GM19351 (cell line): Measurements from ENCODE around the gene CEPT1.

Experiments used
- ATAC-seq: cut with Tn5 transposase; IDR thresholded peaks from one replicate; pipeline ENCODE4 v1.9.1; 2021; ENCODE audit warnings: mild to moderate bottlenecking, moderate library complexity; ENCODE audit not compliant: unreplicated experiment

Gene CEPT1

GRCh38 chr1:111145963-111146768, 6.1 kb downstream of the CEPT1 start:
- no peak for ATAC-seq

- no peak for ATAC-seq
These were observed 7.9 kb downstream of the CEPT1 start for GRCh38 chr1:111147948-111148347.

GRCh38 chr1:111148376-111148881, 8.4 kb downstream of the CEPT1 start:
- ATAC-seq: no peak

GRCh38 chr1:111151838-111152237, 11.8 kb downstream of the CEPT1 start:
- no peak for ATAC-seq

GRCh38 chr1:111154021-111154999, 14.3 kb downstream of the CEPT1 start:
- ATAC-seq: no peak

- ATAC-seq: no peak
These were observed 17.4 kb downstream of the CEPT1 start for GRCh38 chr1:111157431-111157830.

GRCh38 chr1:111161843-111162487, 21.9 kb downstream of the CEPT1 start:
- ATAC-seq: no peak

- no peak for ATAC-seq
These were observed 22.5 kb downstream of the CEPT1 start for GRCh38 chr1:111162488-111162880.

- ATAC-seq: no peak
These were observed 23.3 kb downstream of the CEPT1 start for GRCh38 chr1:111163363-111163762.

- ATAC-seq: no peak
These were observed 24.1 kb downstream of the CEPT1 start for GRCh38 chr1:111164151-111164550.

- ATAC-seq: no peak
These were observed 32.4 kb downstream of the CEPT1 start for GRCh38 chr1:111172463-111172862.

- ATAC-seq: no peak
These were observed 34.0 kb downstream of the CEPT1 start for GRCh38 chr1:111174070-111174469.

- ATAC-seq: no peak
These were observed 35.3 kb downstream of the CEPT1 start for GRCh38 chr1:111175349-111175748.

- ATAC-seq: no peak
These were observed 36.7 kb downstream of the CEPT1 start for GRCh38 chr1:111176678-111177077.

GRCh38 chr1:111179968-111180533, 40.0 kb downstream of the CEPT1 start:
- no peak for ATAC-seq

- ATAC-seq: no peak
These were observed 42.0 kb downstream of the CEPT1 start for GRCh38 chr1:111182052-111182451.

GRCh38 chr1:111183308-111184069, 43.5 kb downstream of the CEPT1 start:
- no peak for ATAC-seq

- no peak for ATAC-seq
These were observed 44.6 kb downstream of the CEPT1 start for GRCh38 chr1:111184663-111185062.

GRCh38 chr1:111190931-111191451, 51.0 kb downstream of the CEPT1 start:
- no peak for ATAC-seq

GRCh38 chr1:111191496-111191895, 51.5 kb downstream of the CEPT1 start:
- ATAC-seq: no peak
